Skeletal muscle cell (primary cell): ENCODE measurements around the gene OR5AP2.
"Not testable (repeated sequence)": the region's sequence is repeated elsewhere in the genome, so short reads cannot be mapped to it uniquely, and the experiment has no call there.

Experiments used
- DNase-seq: peaks from one replicate; pipeline ENCODE4 v3.0.0-alpha.2; 2010; ENCODE audit warnings: low read depth
- H3K4me3 ChIP-seq: 2 replicates; pipeline ENCODE4 v1.5.1; 2011; ENCODE audit warnings: low read depth, mild to moderate bottlenecking, control low read depth, low read length, moderate library complexity

OR5AP2 gene

GRCh38 chr11:56642339-56642738 is at the start of gene OR5AP2:
TSS of gene OR5AP2 (minus strand) at chr11:56642439. CDS start at chr11:56642439, 0 bp downstream.
- no peak within 1 kb of the TSS for H3K4me3 ChIP-seq
- no peak for DNase-seq

GRCh38 chr11:56691179-56691578 is 48.9 kb upstream of the OR5AP2 start:
- H3K4me3 ChIP-seq, DNase-seq: not testable (repeated sequence)

- no peak overlapping the region for H3K4me3 ChIP-seq
- DNase-seq = no peak
Observed at GRCh38 chr11:56688554-56689100, 46.4 kb upstream of the OR5AP2 start.

GRCh38 chr11:56670984-56671383 is 28.7 kb upstream of the OR5AP2 start:
- H3K4me3 ChIP-seq = no peak overlapping the region
- no peak for DNase-seq

- DNase-seq = no peak
- H3K4me3 ChIP-seq = no peak within 1 kb of the TSS
Observed at GRCh38 chr11:56663386-56663785, 21.1 kb upstream of the OR5AP2 start, which contains the start of gene OR5AR1. TSS of gene OR5AR1 (plus strand) at chr11:56663686. CDS start at chr11:56663686, 0 bp downstream.

GRCh38 chr11:56659755-56660154 is 17.5 kb upstream of the OR5AP2 start:
- no peak overlapping the region for H3K4me3 ChIP-seq
- no peak for DNase-seq

- no peak for DNase-seq
- no peak overlapping the region for H3K4me3 ChIP-seq
Observed at GRCh38 chr11:56637500-56637899, 4.7 kb downstream of the OR5AP2 start.

- H3K4me3 ChIP-seq = no peak overlapping the region
- DNase-seq = no peak
Observed at GRCh38 chr11:56636861-56637260, 5.4 kb downstream of the OR5AP2 start.

GRCh38 chr11:56632329-56632728 is 9.9 kb downstream of the OR5AP2 start:
- no peak for DNase-seq
- no peak overlapping the region for H3K4me3 ChIP-seq

GRCh38 chr11:56625946-56626345 is 16.3 kb downstream of the OR5AP2 start:
- DNase-seq = no peak
- H3K4me3 ChIP-seq = no peak overlapping the region

GRCh38 chr11:56624661-56625110 is 17.6 kb downstream of the OR5AP2 start:
- DNase-seq = no peak

GRCh38 chr11:56611174-56611573 is 31.1 kb downstream of the OR5AP2 start:
- H3K4me3 ChIP-seq = no peak overlapping the region
- no peak for DNase-seq

More at GRCh38 chr11:56624661-56625110, 17.6 kb downstream of the OR5AP2 start:
- H3K4me3 ChIP-seq = no peak overlapping the region

GRCh38 chr11:56592088-56592717 is 50.0 kb downstream of the OR5AP2 start:
- DNase-seq, H3K4me3 ChIP-seq: not testable (repeated sequence)
